ENCODE measurements around the gene GJD3. TPM values are rescaled to one million over a fixed set of nuclear protein-coding genes. Genes with fewer than 3 reads are reported as not detected.

GJD3 gene
- total and polyA plus RNA-seq, 9 of the 15 experiments (the other 6 are each of a cell fraction or from before 2014, with no cell fraction given): 0.17 to 0.38 TPM; not detected in 7

DNA sequence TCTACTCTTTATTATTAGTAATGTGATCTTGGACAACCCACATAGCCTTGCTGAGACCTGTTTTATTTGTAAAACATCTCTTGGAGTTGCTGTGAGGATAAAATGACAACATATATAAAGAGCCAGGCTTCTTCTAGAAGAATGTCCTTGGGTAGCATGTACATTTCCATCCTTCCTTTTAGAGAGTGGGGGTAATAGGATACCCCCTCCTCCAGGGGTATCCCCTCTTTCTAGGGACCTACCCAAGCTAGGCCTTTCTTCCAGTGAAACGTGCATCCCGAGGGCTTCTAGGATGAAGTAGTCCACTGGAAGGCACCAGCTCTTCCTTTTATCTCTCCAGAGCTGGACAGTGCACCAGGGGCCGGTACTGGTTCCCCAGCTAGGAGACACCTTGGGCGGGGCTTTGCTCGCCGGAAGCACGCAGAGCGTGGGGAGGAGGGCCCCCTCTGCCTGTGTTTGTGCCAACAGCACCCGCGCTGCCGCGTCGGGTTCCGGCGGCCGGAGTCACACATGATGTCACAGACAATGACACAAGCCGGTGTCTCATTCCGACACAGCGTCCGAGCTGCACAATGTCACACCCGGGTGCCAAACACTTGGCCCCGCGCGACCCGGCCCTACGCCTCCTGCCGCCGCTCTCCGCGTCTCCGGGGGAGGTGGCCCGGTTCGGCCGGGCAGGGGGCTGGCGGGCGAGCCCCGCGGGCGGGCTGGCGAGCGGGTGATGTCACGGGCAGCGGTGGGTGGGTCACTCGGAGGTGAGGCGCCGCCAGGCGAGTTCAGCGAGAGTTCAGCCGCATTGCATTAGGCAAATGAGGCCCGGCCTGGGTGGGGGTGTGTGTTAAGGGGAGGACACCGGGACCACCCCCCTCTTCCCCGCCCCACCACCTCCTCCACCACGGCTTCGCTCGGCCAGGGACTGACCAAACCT lies 23.4 kb downstream of the GJD3 start (continued):
- TF ChIP-seq, protein P1, sequence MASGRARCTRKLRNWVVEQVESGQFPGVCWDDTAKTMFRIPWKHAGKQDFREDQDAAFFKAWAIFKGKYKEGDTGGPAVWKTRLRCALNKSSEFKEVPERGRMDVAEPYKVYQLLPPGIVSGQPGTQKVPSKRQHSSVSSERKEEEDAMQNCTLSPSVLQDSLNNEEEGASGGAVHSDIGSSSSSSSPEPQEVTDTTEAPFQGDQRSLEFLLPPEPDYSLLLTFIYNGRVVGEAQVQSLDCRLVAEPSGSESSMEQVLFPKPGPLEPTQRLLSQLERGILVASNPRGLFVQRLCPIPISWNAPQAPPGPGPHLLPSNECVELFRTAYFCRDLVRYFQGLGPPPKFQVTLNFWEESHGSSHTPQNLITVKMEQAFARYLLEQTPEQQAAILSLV (tag; IDR thresholded peaks at IDR 0.05): no peak
- TF ChIP-seq BHLHE40 (IDR thresholded peaks at IDR 0.05; ENCODE audit: low read length): peak; percentile 65
- no peak for TF ChIP-seq CHD1 (IDR thresholded peaks at IDR 0.05; ENCODE audit: low read length)
- TF ChIP-seq, protein P2, sequence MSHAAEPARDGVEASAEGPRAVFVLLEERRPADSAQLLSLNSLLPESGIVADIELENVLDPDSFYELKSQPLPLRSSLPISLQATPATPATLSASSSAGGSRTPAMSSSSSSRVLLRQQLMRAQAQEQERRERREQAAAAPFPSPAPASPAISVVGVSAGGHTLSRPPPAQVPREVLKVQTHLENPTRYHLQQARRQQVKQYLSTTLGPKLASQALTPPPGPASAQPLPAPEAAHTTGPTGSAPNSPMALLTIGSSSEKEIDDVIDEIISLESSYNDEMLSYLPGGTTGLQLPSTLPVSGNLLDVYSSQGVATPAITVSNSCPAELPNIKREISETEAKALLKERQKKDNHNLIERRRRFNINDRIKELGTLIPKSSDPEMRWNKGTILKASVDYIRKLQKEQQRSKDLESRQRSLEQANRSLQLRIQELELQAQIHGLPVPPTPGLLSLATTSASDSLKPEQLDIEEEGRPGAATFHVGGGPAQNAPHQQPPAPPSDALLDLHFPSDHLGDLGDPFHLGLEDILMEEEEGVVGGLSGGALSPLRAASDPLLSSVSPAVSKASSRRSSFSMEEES (CRISPR knock-in tag; IDR thresholded peaks at IDR 0.05): no peak
- TF ChIP-seq EGR1 (conservative IDR thresholded peaks at IDR 0.05): no peak
- no peak for TF ChIP-seq NELFE (IDR thresholded peaks at IDR 0.05; ENCODE audit: insufficient read depth, insufficient read length)
- no peak for TF ChIP-seq BCOR (IDR thresholded peaks at IDR 0.05)
- TF ChIP-seq SPI1 (IDR thresholded peaks at IDR 0.05; ENCODE audit: borderline replicate concordance, low read depth, low read length): no peak
- peak; percentile 60 for TF ChIP-seq FOSL1 (tag; conservative IDR thresholded peaks at IDR 0.05)
- TF ChIP-seq TARDBP (IDR thresholded peaks at IDR 0.05): peak; percentile 96
- TF ChIP-seq, protein P3, sequence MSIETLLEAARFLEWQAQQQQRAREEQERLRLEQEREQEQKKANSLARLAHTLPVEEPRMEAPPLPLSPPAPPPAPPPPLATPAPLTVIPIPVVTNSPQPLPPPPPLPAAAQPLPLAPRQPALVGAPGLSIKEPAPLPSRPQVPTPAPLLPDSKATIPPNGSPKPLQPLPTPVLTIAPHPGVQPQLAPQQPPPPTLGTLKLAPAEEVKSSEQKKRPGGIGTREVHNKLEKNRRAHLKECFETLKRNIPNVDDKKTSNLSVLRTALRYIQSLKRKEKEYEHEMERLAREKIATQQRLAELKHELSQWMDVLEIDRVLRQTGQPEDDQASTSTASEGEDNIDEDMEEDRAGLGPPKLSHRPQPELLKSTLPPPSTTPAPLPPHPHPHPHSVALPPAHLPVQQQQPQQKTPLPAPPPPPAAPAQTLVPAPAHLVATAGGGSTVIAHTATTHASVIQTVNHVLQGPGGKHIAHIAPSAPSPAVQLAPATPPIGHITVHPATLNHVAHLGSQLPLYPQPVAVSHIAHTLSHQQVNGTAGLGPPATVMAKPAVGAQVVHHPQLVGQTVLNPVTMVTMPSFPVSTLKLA (conservative IDR thresholded peaks at IDR 0.05): peak; percentile 66 to 82
- TF ChIP-seq SIN3B (IDR thresholded peaks at IDR 0.05; ENCODE audit: low read depth): peak; percentile 24; the same call in 1 of the 2 replicates
- TF ChIP-seq SRSF1 (IDR thresholded peaks at IDR 0.05; ENCODE audit: low read depth, low read length): no peak
- TF ChIP-seq PCBP1 (IDR thresholded peaks at IDR 0.05; ENCODE audit: low read depth, low read length, poor library complexity, severe bottlenecking): peak; percentile 41
- TF ChIP-seq GABPA (tag; conservative IDR thresholded peaks at IDR 0.05; ENCODE audit: low read depth): peak; percentile 91
- TF ChIP-seq SRSF3 (IDR thresholded peaks at IDR 0.05; ENCODE audit: insufficient read depth, low read length): no peak
- TF ChIP-seq, protein P4, sequence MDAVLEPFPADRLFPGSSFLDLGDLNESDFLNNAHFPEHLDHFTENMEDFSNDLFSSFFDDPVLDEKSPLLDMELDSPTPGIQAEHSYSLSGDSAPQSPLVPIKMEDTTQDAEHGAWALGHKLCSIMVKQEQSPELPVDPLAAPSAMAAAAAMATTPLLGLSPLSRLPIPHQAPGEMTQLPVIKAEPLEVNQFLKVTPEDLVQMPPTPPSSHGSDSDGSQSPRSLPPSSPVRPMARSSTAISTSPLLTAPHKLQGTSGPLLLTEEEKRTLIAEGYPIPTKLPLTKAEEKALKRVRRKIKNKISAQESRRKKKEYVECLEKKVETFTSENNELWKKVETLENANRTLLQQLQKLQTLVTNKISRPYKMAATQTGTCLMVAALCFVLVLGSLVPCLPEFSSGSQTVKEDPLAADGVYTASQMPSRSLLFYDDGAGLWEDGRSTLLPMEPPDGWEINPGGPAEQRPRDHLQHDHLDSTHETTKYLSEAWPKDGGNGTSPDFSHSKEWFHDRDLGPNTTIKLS (IDR thresholded peaks at IDR 0.05; ENCODE audit: borderline replicate concordance, low read depth): peak; percentile 79; the same call in 1 of the 2 replicates
- peak; percentile 16 for TF ChIP-seq CHD4 (IDR thresholded peaks at IDR 0.05; ENCODE audit: insufficient read depth, insufficient replicate concordance, low read depth, low read length, poor library complexity, severe bottlenecking)
- TF ChIP-seq TSC22D4 (tag; IDR thresholded peaks at IDR 0.05): no peak
- no peak for TF ChIP-seq EZH2 (IDR thresholded peaks at IDR 0.05; ENCODE audit: borderline replicate concordance, low read depth, low read length)
- TF ChIP-seq RBBP5 (IDR thresholded peaks at IDR 0.05; ENCODE audit: borderline replicate concordance, insufficient read depth, low read length, poor library complexity, severe bottlenecking): peak; percentile 45

All from K562 (cell line).